Lower leg skin (tissue), 3 donors: ENCODE measurements around the gene SH3RF3.

Experiments used
- CTCF ChIP-seq, 3 donors: fragments of 450-650 bp; IDR thresholded peaks; one replicate each; pipeline ENCODE4 v1.5.1; 2016; ENCODE audit warnings: antibody characterized with exemption in 3 of 3, mild to moderate bottlenecking in 3 of 3, moderate library complexity in 2 of 3
- POLR2A ChIP-seq, 2 donors: fragments of 450-650 bp; IDR thresholded peaks; one replicate each; pipeline ENCODE4 v1.6.1; 2016 to 2017; ENCODE audit warnings: antibody characterized with exemption in 2 of 2, mild to moderate bottlenecking in 1 of 2, moderate library complexity in 1 of 2

GRCh38 chr2:109493176-109493935, 364.4 kb downstream of the SH3RF3 start:
- TF ChIP-seq CTCF (IDR thresholded peaks at IDR 0.05) (no peak), POLR2A (IDR thresholded peaks at IDR 0.05) (no peak)
